Measurements from ENCODE around the gene KRT80.

DNA sequence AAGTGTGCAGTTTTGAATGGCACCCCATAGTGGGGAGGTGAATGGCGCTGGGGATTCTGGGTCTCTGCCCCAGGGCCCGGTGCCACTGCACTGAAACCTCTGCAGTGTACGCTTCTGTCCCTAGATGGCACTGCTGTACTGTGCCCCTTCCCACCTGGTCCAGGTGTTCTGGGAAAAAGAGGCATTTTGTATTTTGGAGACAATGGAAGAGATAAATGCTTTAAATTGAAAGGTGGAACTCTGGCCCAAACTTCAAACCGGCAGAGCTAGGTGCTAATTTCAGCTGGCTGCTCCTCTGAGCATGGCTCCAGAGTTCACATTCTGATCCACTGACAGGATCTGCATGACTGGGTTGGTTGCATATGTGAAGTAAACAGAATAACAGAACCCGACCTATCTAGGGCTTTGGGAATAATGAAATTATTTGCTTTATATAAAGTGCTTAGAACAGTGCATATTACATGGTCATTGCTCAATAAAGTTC lies 52.2 kb downstream of the KRT80 start:
- TF ChIP-seq, protein P1, sequence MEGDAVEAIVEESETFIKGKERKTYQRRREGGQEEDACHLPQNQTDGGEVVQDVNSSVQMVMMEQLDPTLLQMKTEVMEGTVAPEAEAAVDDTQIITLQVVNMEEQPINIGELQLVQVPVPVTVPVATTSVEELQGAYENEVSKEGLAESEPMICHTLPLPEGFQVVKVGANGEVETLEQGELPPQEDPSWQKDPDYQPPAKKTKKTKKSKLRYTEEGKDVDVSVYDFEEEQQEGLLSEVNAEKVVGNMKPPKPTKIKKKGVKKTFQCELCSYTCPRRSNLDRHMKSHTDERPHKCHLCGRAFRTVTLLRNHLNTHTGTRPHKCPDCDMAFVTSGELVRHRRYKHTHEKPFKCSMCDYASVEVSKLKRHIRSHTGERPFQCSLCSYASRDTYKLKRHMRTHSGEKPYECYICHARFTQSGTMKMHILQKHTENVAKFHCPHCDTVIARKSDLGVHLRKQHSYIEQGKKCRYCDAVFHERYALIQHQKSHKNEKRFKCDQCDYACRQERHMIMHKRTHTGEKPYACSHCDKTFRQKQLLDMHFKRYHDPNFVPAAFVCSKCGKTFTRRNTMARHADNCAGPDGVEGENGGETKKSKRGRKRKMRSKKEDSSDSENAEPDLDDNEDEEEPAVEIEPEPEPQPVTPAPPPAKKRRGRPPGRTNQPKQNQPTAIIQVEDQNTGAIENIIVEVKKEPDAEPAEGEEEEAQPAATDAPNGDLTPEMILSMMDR (IDR thresholded peaks at IDR 0.05): peak; percentile 12 to 39 (median 37)
- no peak for TF ChIP-seq POLR2A (IDR thresholded peaks at IDR 0.05)

Data from uterus (tissue), 2 donors.